HEK293 (cell line): ENCODE data around the gene BMPR1A.

ENCODE experiments used
- CTCF ChIA-PET: fragments of 350-600 bp; formaldehyde crosslinking; extraction: SDS; loops from one replicate; lab custom pipeline; 2021; ENCODE audit warnings: antibody characterized with exemption; lab: Yijun Ruan, JAX
- POLR2A ChIA-PET: fragments of 300-600 bp; formaldehyde crosslinking; extraction: SDS; loops from one replicate; lab custom pipeline; 2020; ENCODE audit warnings: antibody characterized with exemption, inconsistent platforms; lab: Yijun Ruan, JAX
- H3K27ac ChIP-seq: fragments of 200-500 bp; sonication (Bioruptor generic); 2 replicates; pipeline ENCODE4 v1.5.1; 2014; ENCODE audit warnings: low read depth, low read length, control low read depth, inconsistent platforms; ENCODE audit errors: extremely low read depth
- H3K36me3 ChIP-seq, 2 experiments: fragments of 200-500 bp in 1 of 2; sonication (Bioruptor generic) in 1 of 2; 1 replicate in 1 of 2; 2 replicates in 1 of 2; pipeline ENCODE4 v1.5.1; 2014 to 2017; ENCODE audit warnings: inconsistent platforms in 2 of 2, low read length in 2 of 2; ENCODE audit not compliant: control insufficient read depth in 2 of 2, insufficient read depth in 1 of 2
- H3K4me1 ChIP-seq: fragments of 200-500 bp; sonication (Bioruptor generic); 2 replicates; pipeline ENCODE4 v1.5.1; 2014; ENCODE audit warnings: mild to moderate bottlenecking, low read length, inconsistent platforms; ENCODE audit not compliant: control insufficient read depth, insufficient read depth
- H3K4me3 ChIP-seq: 2 replicates; pipeline ENCODE4 v1.5.1; 2011; ENCODE audit warnings: low read depth, mild to moderate bottlenecking, control low read depth, low read length, moderate library complexity
- H3K9me3 ChIP-seq: fragments of 200-500 bp; sonication (Bioruptor generic); 2 replicates; pipeline ENCODE4 v1.5.1; 2014; ENCODE audit warnings: low read depth, low read length, inconsistent platforms; ENCODE audit not compliant: control insufficient read depth, insufficient read depth
- EGR2 ChIP-seq: fragments of 450-650 bp; formaldehyde crosslinking; IDR thresholded peaks from 2 replicates; pipeline ENCODE4 v1.5.1; 2016; ENCODE audit warnings: low read depth, missing biosample characterization, missing genetic modification characterization
- FEZF1 ChIP-seq: fragments of 450-650 bp; formaldehyde crosslinking; IDR thresholded peaks from 2 replicates; pipeline ENCODE4 v1.5.1; 2016; ENCODE audit warnings: missing biosample characterization, missing genetic modification characterization
- GLIS2 ChIP-seq: fragments of 450-650 bp; formaldehyde crosslinking; IDR thresholded peaks from 2 replicates; pipeline ENCODE4 v1.5.1; 2016; ENCODE audit warnings: missing biosample characterization, missing genetic modification characterization
- HIC1 ChIP-seq: fragments of 450-650 bp; formaldehyde crosslinking; IDR thresholded peaks from 2 replicates; pipeline ENCODE4 v1.5.1; 2016; ENCODE audit warnings: missing biosample characterization, missing genetic modification characterization
- HOXA7 ChIP-seq: sonication (generic); formaldehyde crosslinking; IDR thresholded peaks from 2 replicates; pipeline ENCODE4 v1.8.1; 2022; ENCODE audit warnings: missing genetic modification reagents, borderline replicate concordance
- SALL2 ChIP-seq: fragments of 450-650 bp; formaldehyde crosslinking; IDR thresholded peaks from 2 replicates; pipeline ENCODE4 v1.5.0; 2017; ENCODE audit warnings: missing biosample characterization, mild to moderate bottlenecking, missing genetic modification characterization, borderline replicate concordance
- SCRT2 ChIP-seq: fragments of 450-650 bp; formaldehyde crosslinking; IDR thresholded peaks from 2 replicates; pipeline ENCODE4 v1.5.1; 2016; ENCODE audit warnings: missing biosample characterization, missing genetic modification characterization
- TCF7L2 ChIP-seq: IDR thresholded peaks from 2 replicates; pipeline ENCODE4 v1.6.1; 2011; ENCODE audit warnings: low read depth, mild to moderate bottlenecking, inconsistent platforms, low read length, moderate library complexity, borderline replicate concordance
- ZBTB10 ChIP-seq: fragments of 450-650 bp; formaldehyde crosslinking; IDR thresholded peaks from 2 replicates; pipeline ENCODE4 v1.5.1; 2016; ENCODE audit warnings: missing biosample characterization, missing genetic modification characterization
- ZBTB21 ChIP-seq: fragments of 450-650 bp; formaldehyde crosslinking; IDR thresholded peaks from 2 replicates; pipeline ENCODE4 v1.5.1; 2017; ENCODE audit warnings: missing biosample characterization, missing genetic modification characterization
- ZBTB26 ChIP-seq: fragments of 450-650 bp; formaldehyde crosslinking; optimal IDR thresholded peaks from 2 replicates; pipeline ENCODE3; 2016; ENCODE audit warnings: missing biosample characterization, mild to moderate bottlenecking, missing genetic modification characterization
- ZNF132 ChIP-seq: fragments of 450-650 bp; formaldehyde crosslinking; IDR thresholded peaks from 2 replicates; pipeline ENCODE4 v1.5.1; 2017; ENCODE audit warnings: missing biosample characterization, missing genetic modification characterization, borderline replicate concordance
- ZNF211 ChIP-seq: fragments of 450-650 bp; formaldehyde crosslinking; IDR thresholded peaks from 2 replicates; pipeline ENCODE4 v1.5.1; 2016; ENCODE audit warnings: low read depth, missing biosample characterization, missing genetic modification characterization
- ZNF280C ChIP-seq: fragments of 450-650 bp; formaldehyde crosslinking; IDR thresholded peaks from 2 replicates; pipeline ENCODE4 v1.5.1; 2016; ENCODE audit warnings: missing biosample characterization, missing genetic modification characterization
- ZNF354C ChIP-seq: fragments of 450-650 bp; formaldehyde crosslinking; IDR thresholded peaks from 2 replicates; pipeline ENCODE4 v1.5.1; 2016; ENCODE audit warnings: missing biosample characterization, missing genetic modification characterization, low read depth, borderline replicate concordance
- ZNF626 ChIP-seq: fragments of 450-650 bp; sonication (Bioruptor Pico); formaldehyde crosslinking; IDR thresholded peaks from 2 replicates; pipeline ENCODE4 v1.5.1; 2018; ENCODE audit warnings: missing biosample characterization, missing genetic modification characterization, inconsistent platforms
- ZNF776 ChIP-seq: fragments of 450-650 bp; formaldehyde crosslinking; IDR thresholded peaks from 2 replicates; pipeline ENCODE4 v1.5.0; 2017; ENCODE audit warnings: missing biosample characterization, missing genetic modification characterization, borderline replicate concordance
- ZNF777 ChIP-seq: fragments of 450-650 bp; formaldehyde crosslinking; IDR thresholded peaks from 2 replicates; pipeline ENCODE4 v1.5.1; 2017; ENCODE audit warnings: missing biosample characterization, missing genetic modification characterization, borderline replicate concordance
- ZNF791 ChIP-seq: fragments of 450-650 bp; formaldehyde crosslinking; IDR thresholded peaks from 2 replicates; pipeline ENCODE4 v1.5.1; 2016; ENCODE audit warnings: missing biosample characterization, missing genetic modification characterization

Gene BMPR1A

GRCh38 chr10:86941426-86941825 lies 185.0 kb downstream of the BMPR1A start (continued):
- no peak for TF ChIP-seq ZNF280C (tag by site-specific recombination)
- TF ChIP-seq TCF7L2, result no peak
- TF ChIP-seq ZNF791, result no peak
- TF ChIP-seq ZNF777 (tag by site-specific recombination), result no peak
- TF ChIP-seq, all 188 proteins: peak for 0

GRCh38 chr10:86941991-86942421 lies 185.6 kb downstream of the BMPR1A start:
- Histone ChIP-seq H3K4me1 (no peaks in the 10 kb centered on the region), H3K36me3 (no peaks in the 10 kb centered on the region), H3K4me3 (no peak overlapping the region), H3K27ac (no peak overlapping the region), H3K9me3 (no peaks in the 10 kb centered on the region)
- POLR2A ChIA-PET, result no interaction called here
- CTCF ChIA-PET, result interaction anchor here (0.7 kb wide), 1 partner anchor 236 kb away, joined by 3 read pairs; no protein-coding TSS in a partner anchor
- TF ChIP-seq HOXA7 (CRISPR knock-in tag) (no peak), SALL2 (tag by site-specific recombination) (no peak), ZNF132 (tag by site-specific recombination) (no peak), ZBTB10 (no peak), ZNF776 (tag by site-specific recombination) (no peak), ZBTB21 (no peak), EGR2 (no peak), ZNF211 (no peak), HIC1 (tag by site-specific recombination) (no peak), GLIS2 (tag by site-specific recombination) (no peak), SCRT2 (no peak), ZBTB26 (no peak), ZNF626 (no peak), FEZF1 (no peak), ZNF354C (tag by site-specific recombination) (no peak)
